Natural killer cell (primary cell): ENCODE measurements around the gene CERS1. TPM values are rescaled to one million over a fixed set of nuclear protein-coding genes. Genes with fewer than 3 reads are reported as not detected.

Experiments used
- ATAC-seq, 3 donors: fragments of 150-1000 bp in 2 of 3; fragments of 200-7000 bp in 1 of 3; cut with Tn5 transposase; 1 replicate in 1 of 3; 2 replicates in 2 of 3; pipeline ENCODE4 v1.10.0; 2021; ENCODE audit warnings: mild to moderate bottlenecking in 2 of 3, moderate library complexity in 2 of 3
- DNase-seq, 2 donors: peaks; one replicate each; pipeline versions ENCODE4 v3.0.0 to v3.0.0-alpha.2; 2013 to 2021; ENCODE audit warnings: mixed read lengths in 1 of 2
- H3K27ac ChIP-seq: one replicate; pipeline ENCODE4 v1.5.1; 2013; ENCODE audit warnings: mild to moderate bottlenecking, low read length
- H3K27me3 ChIP-seq: one replicate; pipeline ENCODE4 v1.6.1; 2013; ENCODE audit warnings: low read length; ENCODE audit not compliant: control insufficient read depth, insufficient read depth
- H3K36me3 ChIP-seq: one replicate; pipeline ENCODE4 v1.6.1; 2013; ENCODE audit warnings: low read length; ENCODE audit not compliant: control insufficient read depth, insufficient read depth
- H3K4me1 ChIP-seq: one replicate; pipeline ENCODE4 v1.6.1; 2013; ENCODE audit warnings: low read length; ENCODE audit not compliant: control insufficient read depth, insufficient read depth
- H3K4me3 ChIP-seq: one replicate; pipeline ENCODE4 v1.5.1; 2013; ENCODE audit warnings: low read length
- H3K9me3 ChIP-seq: one replicate; pipeline ENCODE4 v1.6.1; 2013; ENCODE audit warnings: low read length; ENCODE audit not compliant: control insufficient read depth, insufficient read depth
- H3K27ac Mint-ChIP-seq, 2 donors: one replicate each; pipeline ENCODE4 v1.8.0; 2022; ENCODE audit warnings: mild to moderate bottlenecking in 2 of 2, mixed read lengths in 2 of 2, moderate library complexity in 1 of 2
- H3K27me3 Mint-ChIP-seq, 2 donors: one replicate each; pipeline ENCODE4 v1.8.0; 2022; ENCODE audit warnings: low read depth in 2 of 2, mixed read lengths in 2 of 2
- H3K36me3 Mint-ChIP-seq: one replicate; pipeline ENCODE4 v1.8.0; 2022; ENCODE audit warnings: mixed read lengths
- H3K4me1 Mint-ChIP-seq, 2 donors: one replicate each; pipeline ENCODE4 v1.8.0; 2022; ENCODE audit warnings: mixed read lengths in 2 of 2
- H3K4me3 Mint-ChIP-seq: one replicate; pipeline ENCODE4 v1.8.0; 2022; ENCODE audit warnings: mild to moderate bottlenecking, moderate library complexity, mixed read lengths
- H3K9me3 Mint-ChIP-seq, 2 donors: one replicate each; pipeline ENCODE4 v1.8.0; 2022; ENCODE audit warnings: mixed read lengths in 2 of 2
- CTCF ChIP-seq: fragments of 200-600 bp; IDR thresholded peaks from one replicate; pipeline ENCODE4 v1.8.0; 2022; ENCODE audit warnings: antibody characterized with exemption
- WGBS: methylation state at CpG from one replicate; pipeline ENCODE4 v1.1.7; 2013; ENCODE audit warnings: missing lambda C conversion rate; ENCODE audit not compliant: insufficient coverage; 5-methylcytosine and 5-hydroxymethylcytosine counted together
- intact Hi-C: fragments of 100-400 bp; cut with micrococcal nuclease; formaldehyde crosslinking; loops from one replicate; pipeline ENCODE4 v1.14.2; 2022
- total RNA-seq, 4 donors: library from RNA; stranded (reverse); fragments of 120-200 nt in 1 of 4; gene quantifications; one replicate each; pipeline versions ENCODE4 v1.2.3 to v1.2.4, GENCODE V29; 2013 to 2022

The CERS1 gene
- total RNA-seq, 3 donors from 2014 or later (not counting 1 experiment from before 2014, with no cell fraction given), result not detected

GRCh38 chr19:18855647-18856384, 40.1 kb downstream of the CERS1 start:
- Histone ChIP-seq H3K27ac (no peak overlapping the region), H3K27me3 (no peaks in the 10 kb centered on the region), H3K9me3 (no peaks in the 10 kb centered on the region), H3K4me3 (no peak overlapping the region), H3K36me3 (peaks cover 94% of the 10 kb centered on the region), H3K4me1 (peaks cover 4% of the 10 kb centered on the region)
- 98% methylated on average over 27 of the region's 27 CpGs for WGBS
- TF ChIP-seq CTCF, result no peak
- no peak overlapping the region for H3K4me3 Mint-ChIP-seq
- no peak for DNase-seq
- no peaks in the 10 kb centered on the region for H3K9me3 Mint-ChIP-seq
- H3K27me3 Mint-ChIP-seq, result no peaks in the 10 kb centered on the region
- intact Hi-C loops, result no loop called here
- peaks cover 0 to 1% of the 10 kb centered on the region in 2 donors for H3K4me1 Mint-ChIP-seq
- no peaks in the 10 kb centered on the region for H3K36me3 Mint-ChIP-seq
- H3K27ac Mint-ChIP-seq, result no peak overlapping the region
- no peak for ATAC-seq

DNA sequence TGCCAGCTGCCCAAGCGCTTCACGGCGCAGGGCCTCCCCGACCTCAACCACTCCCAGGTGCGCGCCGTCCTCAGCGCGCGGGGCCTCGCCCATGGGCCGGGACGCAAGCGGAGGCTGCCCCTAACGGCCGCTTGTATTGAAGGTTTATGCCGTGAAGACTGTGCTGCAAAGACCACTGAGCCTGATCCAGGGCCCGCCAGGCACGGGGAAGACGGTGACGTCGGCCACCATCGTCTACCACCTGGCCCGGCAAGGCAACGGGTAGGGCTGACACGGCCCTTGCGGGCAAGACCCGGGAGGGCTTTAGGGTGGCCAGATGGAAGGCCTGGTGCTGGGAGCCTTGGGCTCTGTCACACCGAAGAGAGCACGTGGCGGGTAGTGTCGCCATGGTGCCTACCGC, 41.0 kb downstream of the CERS1 start:
- peaks cover 94% of the 10 kb centered on the region for H3K36me3 ChIP-seq
- no peak overlapping the region for H3K4me3 ChIP-seq
- H3K27me3 ChIP-seq, result no peaks in the 10 kb centered on the region
- H3K4me1 ChIP-seq, result peaks cover 3% of the 10 kb centered on the region
- Mint-ChIP-seq H3K4me3 (no peak overlapping the region), H3K27ac (no peak overlapping the region), H3K27me3 (no peaks in the 10 kb centered on the region), H3K36me3 (no peaks in the 10 kb centered on the region), H3K4me1 (peaks cover 0 to 3% of the 10 kb centered on the region in 2 donors), H3K9me3 (no peaks in the 10 kb centered on the region)
- no peak for ATAC-seq
- no peak for DNase-seq
- intact Hi-C loops, result no loop called here
- no peak for TF ChIP-seq CTCF
- 98% methylated on average over 33 of the region's 33 CpGs for WGBS
- no peak overlapping the region for H3K27ac ChIP-seq
- no peaks in the 10 kb centered on the region for H3K9me3 ChIP-seq

- H3K27me3 Mint-ChIP-seq, result no peaks in the 10 kb centered on the region
- DNase-seq, result no peak
- no peak for TF ChIP-seq CTCF
- Histone ChIP-seq H3K4me3 (no peak overlapping the region), H3K9me3 (no peaks in the 10 kb centered on the region), H3K4me1 (peaks cover 13% of the 10 kb centered on the region), H3K27me3 (no peaks in the 10 kb centered on the region), H3K36me3 (peaks cover 91% of the 10 kb centered on the region), H3K27ac (no peak overlapping the region)
- H3K4me1 Mint-ChIP-seq, result peaks cover 9 to 13% of the 10 kb centered on the region in 2 donors
- intact Hi-C loops, result no loop called here
- 96% methylated on average over 17 of the region's 17 CpGs for WGBS
- no peak overlapping the region for H3K4me3 Mint-ChIP-seq
- no peaks in the 10 kb centered on the region for H3K9me3 Mint-ChIP-seq
- ATAC-seq, result no peak
- no peak overlapping the region for H3K27ac Mint-ChIP-seq
- H3K36me3 Mint-ChIP-seq, result no peaks in the 10 kb centered on the region
Measured at GRCh38 chr19:18853755-18854427, 42.1 kb downstream of the CERS1 start.
